Activated naive CD4-positive, alpha-beta T cell treated with anti-CD3 and anti-CD28 coated beads for 36 hours (primary cell): ENCODE data around the gene GPR180. TPM values are rescaled to one million over a fixed set of nuclear protein-coding genes. Genes with fewer than 3 reads are reported as not detected.
A peak's percentile ranks its signal among the peaks of the same experiment; 100 is the strongest.

Experiments
- CTCF ChIA-PET: fragments of 350-600 bp; sonication (Branson Sonifier 250); formaldehyde crosslinking; loops from one replicate; lab custom pipeline; 2021; ENCODE audit warnings: antibody characterized with exemption; lab: Charles Lee
- DNase-seq: peaks from one replicate; pipeline ENCODE4 v3.0.0-alpha.2; 2020
- H3K27ac Mint-ChIP-seq: one replicate; pipeline ENCODE4 v1.8.0; 2021; ENCODE audit warnings: mild to moderate bottlenecking, mixed read lengths
- H3K27me3 Mint-ChIP-seq: one replicate; pipeline ENCODE4 v1.8.0; 2021; ENCODE audit warnings: low read depth, mixed read lengths
- H3K36me3 Mint-ChIP-seq: one replicate; pipeline ENCODE4 v1.8.0; 2021; ENCODE audit warnings: low read depth, mixed read lengths
- H3K4me1 Mint-ChIP-seq: one replicate; pipeline ENCODE4 v1.8.0; 2021; ENCODE audit warnings: low read depth, mixed read lengths
- H3K4me3 Mint-ChIP-seq: one replicate; pipeline ENCODE4 v1.8.0; 2021; ENCODE audit warnings: mild to moderate bottlenecking, moderate library complexity, mixed read lengths
- H3K9me3 Mint-ChIP-seq: one replicate; pipeline ENCODE4 v1.8.0; 2021; ENCODE audit warnings: mixed read lengths
- intact Hi-C: fragments of 100-400 bp; cut with micrococcal nuclease; formaldehyde crosslinking; loops from one replicate; pipeline ENCODE4 v1.15.1; 2023
- total RNA-seq, 2 experiments: library from RNA; stranded (reverse); gene quantifications; one replicate each; pipeline ENCODE4 v1.2.3, GENCODE V29; 2021

Gene GPR180
- total RNA-seq, 2 experiments from 2014 or later = 5.6 to 5.7 TPM

GRCh38 chr13:94658926-94659597 is 57.4 kb downstream of the GPR180 start:
- Mint-ChIP-seq H3K4me1 (peaks cover 38% of the 10 kb centered on the region), H3K36me3 (no peaks in the 10 kb centered on the region), H3K27me3 (peaks cover 16% of the 10 kb centered on the region), H3K4me3 (no peak overlapping the region), H3K27ac (no peak overlapping the region), H3K9me3 (no peaks in the 10 kb centered on the region)
- DNase-seq = no peak
- intact Hi-C loops = no loop called here
- CTCF ChIA-PET = interaction anchor here (0.8 to 3.6 kb wide), 7 partner anchors 8 to 745 kb away, joined by 3 to 17 read pairs (median 4); no protein-coding TSS in a partner anchor

- H3K9me3 Mint-ChIP-seq = no peaks in the 10 kb centered on the region
- H3K27me3 Mint-ChIP-seq = peaks cover 16% of the 10 kb centered on the region
- intact Hi-C loops = no loop called here
- H3K4me1 Mint-ChIP-seq = peaks cover 38% of the 10 kb centered on the region
- CTCF ChIA-PET = interaction anchor here (0.8 to 3.6 kb wide), 8 partner anchors 8 to 745 kb away, joined by 3 to 17 read pairs (median 8); no protein-coding TSS in a partner anchor
- no peak overlapping the region for H3K27ac Mint-ChIP-seq
- DNase-seq = no peak
- H3K4me3 Mint-ChIP-seq = no peak overlapping the region
- H3K36me3 Mint-ChIP-seq = no peaks in the 10 kb centered on the region
These were observed 57.9 kb downstream of the GPR180 start for GRCh38 chr13:94659598-94659946.

GRCh38 chr13:94660695-94661326 is 59.2 kb downstream of the GPR180 start:
- Mint-ChIP-seq H3K27me3 (peaks cover 16% of the 10 kb centered on the region), H3K4me3 (no peak overlapping the region), H3K9me3 (no peaks in the 10 kb centered on the region), H3K36me3 (no peaks in the 10 kb centered on the region), H3K4me1 (peaks cover 37% of the 10 kb centered on the region), H3K27ac (no peak overlapping the region)
- intact Hi-C loops = loop anchor here (1.0 to 5.0 kb wide), 4 partner anchors 50 to 816 kb away; no protein-coding TSS in a partner anchor
- CTCF ChIA-PET = interaction anchor here (0.7 to 3.6 kb wide), 7 partner anchors 11 to 822 kb away, joined by 3 to 17 read pairs (median 9); no protein-coding TSS in a partner anchor
- DNase-seq = peak; percentile 58

- intact Hi-C loops = loop anchor here (2.0 to 5.0 kb wide), 3 partner anchors 306 to 816 kb away; no protein-coding TSS in a partner anchor
- DNase-seq = no peak
- H3K4me1 Mint-ChIP-seq = peaks cover 31% of the 10 kb centered on the region
- no peak overlapping the region for H3K27ac Mint-ChIP-seq
- H3K27me3 Mint-ChIP-seq = peaks cover 16% of the 10 kb centered on the region
- no peaks in the 10 kb centered on the region for H3K36me3 Mint-ChIP-seq
- H3K9me3 Mint-ChIP-seq = no peaks in the 10 kb centered on the region
- no peak overlapping the region for H3K4me3 Mint-ChIP-seq
- CTCF ChIA-PET = interaction anchor here (0.6 to 3.6 kb wide), 8 partner anchors 10 to 821 kb away, joined by 3 to 17 read pairs (median 4); no protein-coding TSS in a partner anchor
These were observed 59.7 kb downstream of the GPR180 start for GRCh38 chr13:94661406-94661805.

GRCh38 chr13:94662274-94662945 is 60.8 kb downstream of the GPR180 start:
- peaks cover 29% of the 10 kb centered on the region for H3K4me1 Mint-ChIP-seq
- no peaks in the 10 kb centered on the region for H3K36me3 Mint-ChIP-seq
- H3K9me3 Mint-ChIP-seq = peaks cover 1% of the 10 kb centered on the region
- intact Hi-C loops = loop anchor here (5.0 kb wide), 2 partner anchors 305 to 815 kb away; no protein-coding TSS in a partner anchor
- CTCF ChIA-PET = interaction anchor here (0.6 to 3.6 kb wide), 6 partner anchors 9 to 527 kb away, joined by 3 to 17 read pairs (median 4); no protein-coding TSS in a partner anchor
- no peak overlapping the region for H3K4me3 Mint-ChIP-seq
- peaks cover 16% of the 10 kb centered on the region for H3K27me3 Mint-ChIP-seq
- DNase-seq = no peak
- no peak overlapping the region for H3K27ac Mint-ChIP-seq

- no peak overlapping the region for H3K4me3 Mint-ChIP-seq
- H3K27me3 Mint-ChIP-seq = peaks cover 16% of the 10 kb centered on the region
- H3K36me3 Mint-ChIP-seq = no peaks in the 10 kb centered on the region
- H3K27ac Mint-ChIP-seq = no peak overlapping the region
- CTCF ChIA-PET = interaction anchor here (0.6 to 1.7 kb wide), 4 partner anchors 10 to 740 kb away, joined by 3 to 6 read pairs (median 3); no protein-coding TSS in a partner anchor
- intact Hi-C loops = loop anchor here (5.0 kb wide), 4 partner anchors 228 to 812 kb away; no protein-coding TSS in a partner anchor
- DNase-seq = no peak
- H3K9me3 Mint-ChIP-seq = peaks cover 4% of the 10 kb centered on the region
- peaks cover 43% of the 10 kb centered on the region for H3K4me1 Mint-ChIP-seq
These were observed 63.2 kb downstream of the GPR180 start for GRCh38 chr13:94664889-94665288.

- H3K4me3 Mint-ChIP-seq = no peak overlapping the region
- H3K4me1 Mint-ChIP-seq = peaks cover 37% of the 10 kb centered on the region
- DNase-seq = no peak
- H3K27me3 Mint-ChIP-seq = peaks cover 15% of the 10 kb centered on the region
- CTCF ChIA-PET = interaction anchor here (1.0 to 1.7 kb wide), 2 partner anchors 9 to 523 kb away, joined by 3 to 6 read pairs; no protein-coding TSS in a partner anchor
- H3K9me3 Mint-ChIP-seq = peaks cover 4% of the 10 kb centered on the region
- no peak overlapping the region for H3K27ac Mint-ChIP-seq
- H3K36me3 Mint-ChIP-seq = no peaks in the 10 kb centered on the region
- intact Hi-C loops = loop anchor here (2.0 to 5.0 kb wide), 3 partner anchors 229 to 635 kb away; partner anchors contain the start of gene ABCC4
These were observed 64.4 kb downstream of the GPR180 start for GRCh38 chr13:94666065-94666464.

GRCh38 chr13:94667190-94667589 is 65.5 kb downstream of the GPR180 start:
- peak; percentile 32 for DNase-seq
- H3K27me3 Mint-ChIP-seq = peaks cover 9% of the 10 kb centered on the region
- peaks cover 4% of the 10 kb centered on the region for H3K9me3 Mint-ChIP-seq
- peaks cover 35% of the 10 kb centered on the region for H3K4me1 Mint-ChIP-seq
- intact Hi-C loops = loop anchor here (1.0 to 5.0 kb wide), 6 partner anchors 10 to 634 kb away; partner anchors contain the start of gene ABCC4
- peak overlapping the region; percentile 82 for H3K27ac Mint-ChIP-seq
- H3K36me3 Mint-ChIP-seq = no peaks in the 10 kb centered on the region
- CTCF ChIA-PET = interaction anchor here (0.9 to 1.7 kb wide), 3 partner anchors 8 to 50 kb away, joined by 3 to 6 read pairs (median 5); no protein-coding TSS in a partner anchor
- H3K4me3 Mint-ChIP-seq = no peak overlapping the region

- intact Hi-C loops = no loop called here
- DNase-seq = no peak
- peaks cover 7% of the 10 kb centered on the region for H3K27me3 Mint-ChIP-seq
- H3K4me1 Mint-ChIP-seq = peaks cover 17% of the 10 kb centered on the region
- peaks cover 3% of the 10 kb centered on the region for H3K9me3 Mint-ChIP-seq
- H3K36me3 Mint-ChIP-seq = no peaks in the 10 kb centered on the region
- no peak overlapping the region for H3K27ac Mint-ChIP-seq
- CTCF ChIA-PET = interaction anchor here (0.7 to 2.5 kb wide), 6 partner anchors 12 to 732 kb away, joined by 3 to 10 read pairs (median 4); no protein-coding TSS in a partner anchor
- no peak overlapping the region for H3K4me3 Mint-ChIP-seq
These were observed 70.7 kb downstream of the GPR180 start for GRCh38 chr13:94672400-94672799.

GRCh38 chr13:94673851-94674250 is 72.2 kb downstream of the GPR180 start:
- no peak overlapping the region for H3K27ac Mint-ChIP-seq
- peaks cover 2% of the 10 kb centered on the region for H3K4me1 Mint-ChIP-seq
- no peaks in the 10 kb centered on the region for H3K9me3 Mint-ChIP-seq
- H3K4me3 Mint-ChIP-seq = no peak overlapping the region
- H3K27me3 Mint-ChIP-seq = peaks cover 14% of the 10 kb centered on the region
- no peaks in the 10 kb centered on the region for H3K36me3 Mint-ChIP-seq
- DNase-seq = no peak
- intact Hi-C loops = loop anchor here (2.0 kb wide), 2 partner anchors 731 to 805 kb away; no protein-coding TSS in a partner anchor
- CTCF ChIA-PET = interaction anchor here (0.6 to 2.7 kb wide), 10 partner anchors 13 to 804 kb away, joined by 3 to 17 read pairs (median 4); no protein-coding TSS in a partner anchor

GRCh38 chr13:94674609-94675348 is 73.1 kb downstream of the GPR180 start:
- Mint-ChIP-seq H3K27me3 (peaks cover 23% of the 10 kb centered on the region), H3K9me3 (no peaks in the 10 kb centered on the region), H3K27ac (no peak overlapping the region), H3K36me3 (no peaks in the 10 kb centered on the region), H3K4me3 (no peak overlapping the region), H3K4me1 (no peaks in the 10 kb centered on the region)
- DNase-seq = peak; percentile 80
- CTCF ChIA-PET = interaction anchor here (0.7 to 2.7 kb wide), 18 partner anchors 9 to 803 kb away, joined by 3 to 17 read pairs (median 4); no protein-coding TSS in a partner anchor
- intact Hi-C loops = loop anchor here (1.0 to 2.0 kb wide), 4 partner anchors 36 to 804 kb away; no protein-coding TSS in a partner anchor
